ENCODE measurements around the gene FASLG.
"Not testable (repeated sequence)": the region's sequence is repeated elsewhere in the genome, so short reads cannot be mapped to it uniquely, and the experiment has no call there.

The FASLG gene

GRCh38 chr1:172682812-172683211 is 23.9 kb downstream of the FASLG start:
- DNase-seq (ENCODE audit: low spot score): no peak

GRCh38 chr1:172686143-172686542 is 27.2 kb downstream of the FASLG start:
- no peak for DNase-seq (ENCODE audit: low spot score)

- DNase-seq (ENCODE audit: low spot score): not testable (repeated sequence)
Observed at GRCh38 chr1:172688428-172689085, 29.7 kb downstream of the FASLG start.

DNA sequence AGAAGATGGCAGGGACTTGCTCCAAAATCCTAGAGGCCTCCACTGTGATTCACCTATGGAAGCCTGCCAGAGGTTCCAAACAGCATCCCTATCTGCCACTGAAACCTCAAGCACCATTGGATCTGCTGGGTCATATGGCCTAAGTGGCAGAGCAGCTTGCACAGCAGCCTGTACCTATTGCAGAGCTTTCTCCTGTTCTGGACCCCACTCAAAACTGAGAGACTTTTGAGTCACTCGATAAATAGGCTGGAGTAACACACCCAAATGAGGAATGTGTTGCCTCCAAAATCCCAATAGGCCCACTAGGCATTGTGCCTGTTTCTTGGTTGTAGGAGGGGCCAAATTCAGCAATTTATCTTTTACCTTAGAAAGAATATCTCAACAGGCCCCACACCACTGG is 32.0 kb downstream of the FASLG start:
- DNase-seq (ENCODE audit: low spot score): not testable (repeated sequence)

- DNase-seq (ENCODE audit: low spot score): peak; percentile 10
Observed at GRCh38 chr1:172697534-172698002, 38.7 kb downstream of the FASLG start.

DNA sequence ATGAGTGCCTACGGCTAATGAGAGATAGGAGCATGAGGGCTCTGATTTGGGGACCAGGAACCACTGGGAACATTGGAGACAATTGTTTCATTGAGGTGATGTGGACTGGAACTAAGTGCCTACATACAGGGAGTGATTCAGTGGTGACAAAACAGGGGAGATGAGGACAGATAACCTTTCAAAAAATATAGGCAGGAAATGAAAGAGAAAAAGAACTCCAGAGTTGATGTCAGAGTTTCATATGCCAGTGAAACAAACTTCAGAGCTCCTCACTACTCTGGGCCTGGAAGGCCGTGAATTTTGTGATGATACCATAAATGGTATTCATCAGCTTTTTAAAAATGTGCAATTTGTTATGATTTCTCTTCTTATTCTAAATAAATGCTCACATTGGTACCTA is 39.3 kb downstream of the FASLG start:
- DNase-seq (ENCODE audit: low spot score): no peak

GRCh38 chr1:172699111-172699510 is 40.2 kb downstream of the FASLG start:
- DNase-seq (ENCODE audit: low spot score): no peak

GRCh38 chr1:172699695-172700227 is 40.9 kb downstream of the FASLG start:
- no peak for DNase-seq (ENCODE audit: low spot score)

GRCh38 chr1:172700556-172700955 is 41.7 kb downstream of the FASLG start:
- DNase-seq (ENCODE audit: low spot score): no peak

DNA sequence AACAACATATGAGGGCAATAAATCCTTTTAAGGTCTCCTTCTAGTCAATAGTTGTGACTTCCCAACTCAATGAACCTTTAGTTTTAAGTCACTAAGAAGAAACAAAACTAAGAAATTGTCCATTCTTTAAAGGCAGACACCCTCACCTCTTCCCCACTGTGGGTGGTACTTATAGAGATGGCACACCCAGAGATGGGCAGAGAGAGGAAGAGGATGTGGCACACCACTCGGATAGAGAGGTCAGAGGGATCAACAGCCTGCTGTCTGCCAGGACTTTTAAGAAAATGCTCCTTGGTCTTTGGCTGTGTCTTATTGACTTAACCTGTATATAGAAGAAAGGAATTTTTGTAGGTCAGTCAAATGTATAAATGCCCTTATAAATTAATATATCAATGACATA is 45.1 kb downstream of the FASLG start:
- no peak for DNase-seq (ENCODE audit: low spot score)

GRCh38 chr1:172704420-172705210 is 45.7 kb downstream of the FASLG start:
- DNase-seq (ENCODE audit: low spot score): no peak

- no peak for DNase-seq (ENCODE audit: low spot score)
Observed at GRCh38 chr1:172708452-172708851, 49.5 kb downstream of the FASLG start.

GRCh38 chr1:172711558-172711957 is 52.7 kb downstream of the FASLG start:
- DNase-seq (ENCODE audit: low spot score): no peak

GRCh38 chr1:172713466-172713865 is 54.6 kb downstream of the FASLG start:
- DNase-seq (ENCODE audit: low spot score): no peak

Data from germinal center (tissue), 1 donor.